GM21576 (cell line): ENCODE measurements around the gene BCL2.

Source experiments
- ATAC-seq: cut with Tn5 transposase; IDR thresholded peaks from one replicate; pipeline ENCODE4 v1.9.1; 2021; ENCODE audit warnings: mild to moderate bottlenecking, moderate library complexity; ENCODE audit not compliant: unreplicated experiment

Gene BCL2

DNA sequence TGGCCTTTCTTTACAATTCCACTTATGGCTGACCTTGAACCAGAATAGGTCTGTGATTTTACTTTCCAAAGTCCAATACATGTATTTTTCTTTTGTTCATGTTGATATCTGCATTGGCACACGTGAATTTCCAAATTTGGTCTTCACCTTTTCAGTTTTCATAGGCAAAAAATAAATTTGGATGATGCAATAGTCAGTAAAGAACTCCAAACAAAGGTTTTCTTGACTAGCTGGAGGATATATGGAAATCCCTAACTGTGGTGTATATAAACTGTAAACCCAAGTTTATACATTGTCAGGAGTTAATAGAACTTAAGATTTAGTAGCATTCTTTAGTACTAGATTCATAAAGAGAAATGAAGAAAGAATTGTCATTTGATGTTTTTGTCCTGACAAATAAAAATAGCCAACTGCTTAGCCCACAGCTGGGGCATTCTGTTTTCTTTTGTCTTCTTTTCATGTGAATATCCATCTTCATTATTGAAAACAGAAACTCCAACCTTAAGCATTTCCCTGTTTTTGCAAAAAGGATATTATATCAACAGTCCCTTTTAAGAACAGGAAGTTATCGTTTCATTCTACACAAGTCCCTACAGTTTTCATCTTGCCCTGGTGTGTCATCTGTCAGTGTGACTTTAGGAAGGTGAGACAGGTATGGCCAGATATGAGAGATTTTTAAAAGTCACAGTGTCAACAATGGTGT is 132.9 kb downstream of the BCL2 start:
- no peak for ATAC-seq

DNA sequence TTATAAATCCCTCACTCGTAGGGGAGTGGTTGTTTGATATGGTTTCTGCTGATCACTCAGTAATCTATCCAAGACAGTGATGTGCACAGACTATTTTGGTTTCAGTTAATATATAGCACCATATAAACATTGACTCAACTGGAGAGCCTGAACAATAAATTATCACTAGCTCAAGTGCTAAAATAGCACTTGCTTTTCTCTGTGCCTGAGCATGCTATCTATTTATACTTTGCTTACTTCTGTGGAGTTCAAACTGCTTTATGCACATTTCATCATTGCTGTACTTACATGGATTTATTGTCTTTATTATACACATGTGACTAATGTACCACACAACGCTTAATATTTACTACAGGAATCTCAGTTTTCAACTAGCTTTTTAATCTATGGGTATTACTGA is 133.6 kb downstream of the BCL2 start:
- no peak for ATAC-seq

DNA sequence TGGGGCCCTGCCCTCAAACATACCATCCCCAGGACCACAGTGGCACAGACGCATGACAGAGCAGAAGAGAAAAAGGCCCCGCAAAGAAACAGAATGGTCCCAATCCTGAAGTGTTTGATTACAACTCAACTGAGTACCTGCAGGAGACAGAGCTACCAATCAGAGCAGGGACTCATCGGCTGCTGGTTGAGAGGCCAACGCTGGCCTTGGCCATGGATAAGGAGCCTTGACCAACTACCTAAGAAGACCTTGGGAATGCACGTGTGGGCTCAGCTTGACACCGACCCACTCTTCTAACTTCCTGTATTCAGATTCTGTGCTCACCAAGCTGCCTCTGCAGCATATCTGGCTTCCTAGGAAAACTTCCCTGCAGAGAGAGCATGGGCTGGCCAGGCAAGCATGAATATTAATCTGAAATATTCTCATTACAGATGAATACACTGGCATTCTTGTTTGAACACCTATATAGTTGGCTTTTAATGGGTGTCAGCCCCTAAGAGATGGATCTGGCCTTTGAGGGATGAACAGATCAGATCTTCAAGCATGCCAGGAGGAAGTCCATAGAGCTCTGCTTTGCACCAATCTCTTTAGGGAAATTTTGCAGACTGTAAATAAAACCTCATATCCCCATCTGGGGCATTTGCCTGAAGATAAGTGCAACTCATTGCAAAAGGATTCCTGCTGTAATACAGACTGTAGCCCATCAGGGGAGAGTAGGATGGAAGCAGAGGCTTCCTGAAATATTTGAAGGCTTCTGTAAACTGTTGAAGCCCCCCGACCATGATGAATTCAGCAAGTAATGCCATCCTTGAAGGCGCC is 135.4 kb downstream of the BCL2 start:
- no peak for ATAC-seq

DNA sequence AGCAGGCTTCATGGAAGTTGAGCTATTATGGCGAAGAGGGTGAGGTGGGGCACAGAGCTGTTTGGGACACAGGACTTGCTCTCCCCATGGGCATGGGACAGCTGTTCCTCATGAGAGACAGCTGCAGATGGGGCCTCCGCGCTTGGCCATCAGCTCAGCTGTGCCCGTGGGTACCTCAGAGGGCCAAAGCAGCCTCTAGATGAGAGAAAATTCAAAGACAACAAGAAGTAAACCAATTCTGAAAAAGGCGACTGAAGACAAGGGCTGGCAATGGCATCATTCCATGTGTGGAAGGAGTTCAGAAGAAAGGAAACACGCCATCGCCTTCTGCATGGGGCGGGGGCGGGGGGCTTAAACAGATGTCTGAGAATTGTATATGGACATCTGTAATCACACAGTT is 136.2 kb downstream of the BCL2 start:
- ATAC-seq = no peak

DNA sequence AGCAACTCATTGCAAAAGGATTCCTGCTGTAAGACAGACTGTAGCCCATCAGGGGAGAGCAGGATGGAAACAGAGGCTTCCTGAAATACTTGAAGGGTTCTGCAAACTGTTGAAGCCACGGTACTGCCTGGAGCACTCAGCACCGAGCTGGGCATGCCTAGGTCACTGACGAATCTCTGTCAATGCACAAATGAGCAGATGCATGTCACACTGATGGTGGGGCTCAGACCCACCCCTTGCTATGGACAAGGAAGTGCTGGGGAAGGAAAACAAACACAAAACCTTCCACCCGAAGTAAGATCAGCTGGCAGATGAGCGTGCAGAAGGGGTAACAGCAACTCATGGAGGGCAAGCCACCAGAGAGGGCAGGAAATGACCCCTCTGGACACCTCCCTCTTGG is 136.7 kb downstream of the BCL2 start:
- ATAC-seq = no peak

DNA sequence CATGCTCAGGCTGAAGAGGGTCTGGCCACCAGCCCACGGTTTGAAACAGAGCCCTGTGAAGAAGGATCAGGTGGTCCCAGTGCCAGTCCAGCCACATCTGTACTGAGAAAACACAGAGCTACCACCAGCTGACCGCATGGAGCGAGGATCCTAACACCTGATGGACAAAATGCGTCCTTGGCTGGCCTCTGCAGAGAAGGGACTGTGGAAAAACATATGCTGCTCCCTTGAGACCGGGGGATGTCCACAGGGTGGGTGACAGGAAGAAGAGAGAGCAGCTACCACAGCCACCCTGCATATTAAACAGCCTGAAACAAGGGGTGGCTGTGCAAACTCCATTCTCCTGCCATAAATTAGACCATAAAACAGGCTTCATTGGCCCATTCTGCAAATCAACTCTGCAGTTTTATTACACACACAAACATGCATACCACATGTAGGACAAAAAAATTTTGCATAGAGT is 137.2 kb downstream of the BCL2 start:
- ATAC-seq = no peak

DNA sequence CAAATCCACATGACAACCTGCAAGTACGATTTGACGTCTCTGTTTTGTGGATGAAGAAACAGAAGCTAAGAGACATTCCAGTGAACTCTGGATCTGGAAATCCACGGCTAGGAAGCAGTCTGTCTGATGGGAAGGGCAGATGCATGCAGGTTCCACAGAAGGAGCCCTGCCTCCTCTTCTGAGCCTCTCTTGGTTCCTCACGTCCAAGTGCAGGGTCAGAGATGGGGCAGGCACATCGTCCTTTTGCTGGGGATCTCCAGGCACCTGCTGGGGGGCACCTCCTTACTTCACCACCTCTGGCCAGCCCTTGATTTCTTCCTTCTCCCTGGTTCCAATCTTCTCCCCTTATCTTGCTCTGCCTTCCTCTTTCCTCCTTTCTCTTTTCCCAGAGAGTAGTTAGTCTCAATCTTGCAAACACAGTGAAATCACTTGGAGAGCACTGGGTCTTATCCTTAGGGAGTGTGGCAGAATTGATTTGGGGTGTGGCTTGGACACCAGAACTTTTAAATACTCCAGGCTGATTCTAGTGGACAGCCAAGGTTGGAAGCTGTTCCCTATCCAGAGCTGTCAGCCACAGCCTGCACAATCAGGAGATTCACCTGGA is 137.8 kb downstream of the BCL2 start:
- no peak for ATAC-seq

DNA sequence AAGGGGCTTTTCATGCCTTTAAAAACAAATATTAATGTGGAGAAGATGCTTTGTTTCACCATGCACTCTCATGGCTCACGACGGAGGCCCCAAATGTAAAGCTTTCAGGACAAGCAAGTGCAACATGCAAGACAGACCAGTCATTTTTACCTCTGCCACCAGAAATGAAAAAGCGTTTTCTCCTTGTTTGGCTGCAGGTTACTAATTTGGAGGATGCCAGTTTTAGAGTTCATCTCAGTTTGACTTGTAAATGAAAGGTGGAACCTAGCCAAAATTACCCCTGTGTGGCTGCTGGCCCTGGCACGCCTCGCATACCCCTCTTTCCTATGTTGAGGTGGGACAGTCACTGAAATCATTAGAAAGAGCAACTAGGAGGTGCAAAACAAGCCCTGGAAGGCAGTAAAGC is 138.6 kb downstream of the BCL2 start:
- ATAC-seq = peak; percentile 48

DNA sequence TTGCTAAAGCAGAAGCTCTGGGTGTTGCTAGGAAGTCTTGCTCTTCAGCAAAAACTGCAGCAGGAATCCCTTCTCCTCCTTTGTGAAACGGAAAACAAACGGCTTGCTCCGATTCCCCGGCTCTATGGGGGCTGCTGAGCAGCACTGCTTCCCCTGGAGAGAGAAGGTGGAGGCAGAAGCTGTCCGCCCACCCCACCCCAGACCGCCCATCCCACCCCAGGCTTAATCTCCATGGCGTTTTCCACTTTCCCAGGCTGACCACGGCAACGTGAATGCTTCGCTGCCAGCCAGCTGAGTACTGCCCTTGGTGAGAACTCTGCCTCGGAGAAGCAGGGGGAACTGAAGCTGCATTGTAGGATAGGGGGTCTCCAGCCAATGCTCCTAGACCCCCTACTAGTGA is 139.2 kb downstream of the BCL2 start:
- ATAC-seq = no peak

DNA sequence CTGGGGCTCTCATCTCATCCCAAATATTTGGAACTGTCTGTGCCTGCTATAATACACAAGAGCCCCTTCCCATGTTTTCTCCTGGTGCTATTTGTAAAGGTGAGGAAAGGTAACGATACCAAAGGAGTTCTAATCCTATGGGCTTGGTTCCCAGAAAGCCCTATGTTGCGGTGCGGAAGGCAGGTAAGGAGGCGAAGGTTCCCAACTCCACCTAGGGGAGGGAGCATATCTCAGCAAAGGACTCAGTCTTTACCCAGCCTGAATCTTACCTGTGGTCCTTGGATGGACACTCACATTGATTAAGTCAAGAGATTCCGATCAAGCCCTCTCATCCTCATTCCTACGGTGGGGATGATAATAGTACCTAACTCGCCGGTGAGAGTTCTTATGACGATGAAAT is 140.1 kb downstream of the BCL2 start:
- no peak for ATAC-seq

DNA sequence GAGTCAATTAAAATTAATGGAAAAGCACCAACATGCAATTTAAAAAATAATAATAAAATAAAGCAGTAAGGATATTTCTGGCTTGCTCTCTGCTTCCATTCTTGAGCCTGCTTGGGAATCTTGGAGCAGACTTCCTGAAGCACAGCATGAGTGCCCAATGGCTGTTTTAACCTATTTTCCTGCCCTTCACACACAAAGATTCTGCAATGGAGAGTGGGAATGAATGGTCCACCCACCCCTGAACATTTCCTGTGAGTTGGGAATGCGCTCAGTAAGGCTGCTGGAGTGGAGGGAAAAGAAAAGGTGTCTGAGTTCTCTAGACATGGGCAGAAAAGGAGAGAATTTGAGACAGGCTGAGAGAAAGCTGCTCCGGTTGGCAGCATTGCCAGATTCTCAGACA is 140.6 kb downstream of the BCL2 start:
- no peak for ATAC-seq

DNA sequence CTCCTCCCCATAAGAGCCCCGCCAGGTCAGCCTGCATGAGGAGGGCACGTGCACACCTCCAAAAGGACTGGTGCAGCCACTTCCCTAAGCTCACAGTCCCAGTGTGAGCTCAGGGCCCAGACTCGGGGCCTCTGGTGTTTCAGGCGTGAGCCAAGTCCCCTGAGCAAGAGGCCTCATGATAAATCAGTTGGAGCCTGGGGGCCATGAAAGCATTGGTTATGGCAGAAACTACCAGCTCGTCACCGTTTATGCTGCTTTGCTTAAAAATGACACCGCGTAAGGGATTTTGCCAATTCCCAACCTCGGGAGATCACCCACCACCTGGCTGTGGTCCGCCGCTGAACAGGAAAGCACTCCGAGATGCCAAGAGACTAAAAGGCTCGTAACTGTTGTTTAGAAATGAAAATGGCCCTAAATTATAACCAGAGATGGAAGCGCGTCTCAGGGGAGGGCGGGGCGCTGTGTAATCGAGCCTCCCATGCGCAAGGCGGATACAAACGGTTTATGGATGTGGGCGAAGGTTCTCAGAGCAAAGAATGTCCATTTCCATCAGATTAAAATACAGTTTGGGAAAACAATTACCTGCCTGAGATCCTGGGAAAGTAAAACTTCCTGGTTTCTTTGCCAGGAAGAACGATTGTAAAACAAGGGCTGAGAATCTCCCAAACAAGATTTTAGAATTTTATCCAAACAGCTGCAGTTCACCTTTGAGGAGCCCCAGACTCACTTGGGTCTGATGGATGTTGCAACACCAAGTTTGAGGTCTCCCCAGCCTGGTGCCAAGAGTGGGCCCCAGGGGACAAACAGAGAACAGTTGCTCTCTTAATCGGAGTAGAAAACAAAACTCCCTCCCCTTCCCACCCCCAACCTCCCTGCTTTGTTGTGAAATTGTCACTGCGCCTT is 141.4 kb downstream of the BCL2 start:
- no peak for ATAC-seq

DNA sequence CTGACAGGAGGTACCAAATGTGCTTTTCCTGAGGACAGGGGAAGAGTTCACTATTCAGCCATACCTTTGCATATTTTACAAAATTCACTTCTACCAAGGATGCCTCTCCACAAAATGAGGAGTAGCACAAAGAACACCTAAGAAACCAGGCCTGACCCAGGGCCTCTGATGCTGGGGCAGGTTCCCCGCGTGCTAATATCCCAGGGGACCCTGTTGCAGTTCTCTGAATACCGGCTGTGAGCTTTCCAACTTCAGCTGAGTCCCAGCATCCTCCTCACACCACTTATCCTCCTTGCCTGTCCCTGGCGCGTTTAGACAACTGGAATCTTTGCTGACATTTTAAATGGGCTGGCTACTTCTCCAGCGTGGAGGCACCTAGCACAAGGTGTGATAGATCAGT is 142.3 kb downstream of the BCL2 start:
- ATAC-seq = no peak

DNA sequence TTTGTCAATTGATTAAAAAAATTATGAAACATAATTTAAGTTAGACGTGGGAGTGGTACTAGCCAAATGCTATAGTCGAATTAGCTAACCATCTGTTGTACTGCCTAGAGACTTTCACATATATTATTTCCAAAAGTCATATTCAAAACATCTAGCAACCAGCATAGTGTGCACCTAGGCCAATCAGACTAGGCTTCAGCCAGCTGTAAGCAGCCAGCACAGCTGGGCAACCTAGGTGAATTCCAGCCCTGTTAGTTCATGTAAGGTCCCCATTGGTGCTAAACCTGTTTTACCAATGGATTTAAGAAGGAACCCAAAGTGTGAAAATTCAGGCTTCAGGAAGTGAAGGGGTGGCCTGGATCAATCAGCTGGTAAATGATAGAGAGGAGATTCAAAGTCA is 144.3 kb downstream of the BCL2 start:
- ATAC-seq = no peak

DNA sequence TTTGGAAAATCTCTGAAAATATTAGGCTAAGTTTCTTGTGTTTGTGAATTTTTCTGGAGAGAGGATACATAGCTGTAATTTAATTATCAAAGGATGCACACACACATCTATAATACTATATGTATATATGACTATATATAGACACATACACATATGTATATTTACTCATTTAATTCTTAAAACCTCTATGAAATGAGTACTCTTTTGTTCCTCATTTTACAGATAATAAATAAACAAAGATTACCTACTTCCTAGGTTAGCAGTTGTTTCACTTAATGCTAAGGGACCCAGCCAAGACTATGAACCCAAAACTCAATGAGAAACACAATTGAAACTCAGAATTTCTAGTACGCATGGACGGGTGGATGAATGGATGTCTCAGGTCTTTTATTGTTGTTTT is 145.6 kb downstream of the BCL2 start:
- no peak for ATAC-seq

DNA sequence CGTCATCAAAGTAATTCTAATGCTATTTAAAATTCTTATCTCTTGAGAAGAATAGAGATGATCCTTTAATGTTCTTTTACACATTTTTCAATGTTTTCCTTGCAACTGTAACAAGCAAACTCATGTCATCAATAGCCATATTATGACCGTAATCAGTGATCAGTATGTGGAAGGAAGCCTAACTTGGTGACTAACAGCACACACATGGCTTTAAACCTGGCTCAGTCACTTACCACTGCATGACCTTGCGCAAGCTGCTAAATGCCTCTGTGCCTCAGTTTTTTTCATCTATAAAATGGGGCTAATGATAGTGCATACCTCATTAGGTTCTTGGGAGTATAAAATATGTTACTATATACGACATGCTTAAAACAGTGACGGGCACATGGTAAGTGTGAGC is 149.7 kb downstream of the BCL2 start:
- ATAC-seq = no peak

DNA sequence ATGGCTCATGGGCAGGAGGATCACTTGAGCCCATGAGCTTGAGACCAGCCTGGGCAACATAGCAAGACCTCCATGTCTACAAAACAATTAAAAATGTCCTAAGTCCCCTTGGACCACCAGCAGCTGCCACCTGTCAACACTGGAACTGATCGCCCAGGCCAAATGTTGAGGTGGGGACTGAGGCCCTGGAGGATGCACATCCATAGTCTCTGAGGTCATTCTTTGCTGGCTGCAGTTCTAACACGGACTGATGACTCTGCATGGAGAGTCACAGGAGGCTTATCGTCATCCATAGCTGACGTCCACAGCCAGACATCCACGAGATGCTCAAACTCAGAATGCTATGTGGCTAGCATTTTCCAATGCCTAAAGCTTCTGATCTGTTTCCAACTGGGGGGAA is 151.3 kb downstream of the BCL2 start:
- ATAC-seq = no peak

DNA sequence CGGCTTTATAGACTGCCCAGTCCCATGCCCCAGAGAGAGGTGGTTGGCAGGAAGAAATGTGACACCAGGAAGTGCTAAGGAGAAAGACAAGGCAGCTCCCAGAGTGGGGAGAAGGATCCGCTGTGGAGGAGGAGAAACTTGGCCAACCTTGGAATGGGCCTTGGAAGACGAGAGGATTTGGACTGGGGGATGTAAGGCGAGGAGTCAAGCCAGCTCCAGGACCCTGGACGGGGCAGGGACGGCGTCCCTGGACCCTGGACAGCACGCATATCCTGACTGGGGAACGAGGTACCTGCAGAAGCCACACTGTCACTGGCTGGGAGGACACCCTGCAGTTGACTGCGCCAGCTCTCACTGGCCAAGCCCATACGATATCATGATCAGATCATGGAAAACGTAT is 153.4 kb downstream of the BCL2 start:
- no peak for ATAC-seq

DNA sequence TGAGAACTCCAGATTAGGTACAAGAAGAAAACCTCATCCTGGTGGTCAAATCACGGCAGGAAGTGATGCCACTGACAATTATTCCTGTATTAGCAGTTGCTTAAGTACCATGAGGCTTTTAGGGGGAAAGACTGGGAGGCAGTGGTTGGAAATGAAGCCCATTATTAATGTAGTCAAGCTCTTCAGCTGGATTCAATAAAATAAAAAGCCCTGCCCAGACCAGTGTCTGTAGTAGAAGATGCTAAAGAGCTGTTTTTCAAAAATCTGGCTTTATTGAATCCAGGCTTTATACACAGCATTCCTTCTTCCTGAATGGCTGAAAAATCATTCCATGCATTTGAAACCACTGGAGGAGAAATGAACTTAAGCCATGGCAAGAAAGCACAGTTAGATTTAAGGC is 155.2 kb downstream of the BCL2 start:
- no peak for ATAC-seq

DNA sequence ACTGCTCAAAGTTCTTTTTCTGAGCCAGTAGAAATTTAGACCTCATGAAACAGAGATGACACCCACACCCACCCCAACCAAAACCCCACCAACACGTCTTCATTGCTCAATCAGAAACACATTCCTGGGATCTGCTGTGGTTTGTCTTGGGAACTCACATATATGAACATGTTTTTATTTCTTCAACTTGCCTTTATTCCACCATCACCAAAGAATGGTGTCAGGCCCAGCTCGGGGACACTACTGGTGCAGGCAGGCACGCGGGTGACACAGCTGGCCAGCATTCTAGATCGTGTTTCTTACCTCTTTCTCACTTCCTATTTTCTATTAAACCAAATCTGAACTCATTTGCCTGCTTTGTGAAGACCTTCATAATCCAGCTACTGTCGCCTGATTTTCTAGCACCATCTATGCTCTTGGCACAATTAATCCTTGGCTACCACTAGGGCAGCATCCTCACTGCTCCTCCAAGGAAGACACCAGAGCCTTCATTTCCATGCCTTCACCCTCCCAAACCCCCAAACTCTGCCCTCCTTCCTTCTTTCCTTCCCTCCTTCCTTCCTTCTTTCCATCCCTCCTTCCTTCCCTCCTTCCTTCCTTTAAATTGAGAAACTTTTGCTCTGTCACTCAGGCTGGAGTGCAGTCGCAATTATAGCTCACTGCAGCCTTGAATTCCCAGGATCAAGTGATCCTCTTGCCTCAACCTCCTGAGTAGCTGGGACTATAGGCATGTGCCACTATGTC is 157.1 kb downstream of the BCL2 start:
- no peak for ATAC-seq
